HepG2 (cell line): ENCODE data around the gene RPS4Y1. TPM values are rescaled to one million over a fixed set of nuclear protein-coding genes. Genes with fewer than 3 reads are reported as not detected.
A peak's percentile ranks its signal among the peaks of the same experiment; 100 is the strongest.

Experiments used
- CEBPB ChIP-seq: IDR thresholded peaks from 2 replicates; pipeline ENCODE4 v1.6.1; 2011; ENCODE audit warnings: low read depth, low read length, improper control_type of control experiment, borderline replicate concordance
- CEBPG ChIP-seq: IDR thresholded peaks from 2 replicates; pipeline ENCODE4 v1.6.1; 2016
- CREB3 ChIP-seq: sonication (generic); formaldehyde crosslinking; IDR thresholded peaks from 2 replicates; pipeline ENCODE4 v1.5.0; 2020; ENCODE audit warnings: missing genetic modification reagents
- E2F2 ChIP-seq: sonication (generic); formaldehyde crosslinking; IDR thresholded peaks from 2 replicates; pipeline ENCODE4 v1.4.0; 2020; ENCODE audit warnings: missing genetic modification reagents, borderline replicate concordance
- FOXJ3 ChIP-seq: sonication (generic); formaldehyde crosslinking; IDR thresholded peaks from 2 replicates; pipeline ENCODE4 v1.4.0; 2020; ENCODE audit warnings: missing genetic modification reagents, mild to moderate bottlenecking, borderline replicate concordance
- GTF3A ChIP-seq: sonication (generic); formaldehyde crosslinking; conservative IDR thresholded peaks from 2 replicates; pipeline ENCODE4 v1.4.0; 2020; ENCODE audit warnings: mild to moderate bottlenecking, missing genetic modification reagents
- LCORL ChIP-seq, 2 experiments: fragments of 450-650 bp in 1 of 2; sonication (generic) in 1 of 2; formaldehyde crosslinking in 1 of 2; IDR thresholded peaks; 2 replicates each; pipeline versions ENCODE4 v1.5.0 to v1.6.1; 2017 to 2020; ENCODE audit warnings: antibody characterized with exemption in 1 of 2, missing genetic modification reagents in 1 of 2
- MXD3 ChIP-seq: IDR thresholded peaks from 2 replicates; pipeline ENCODE4 v1.6.1; 2016; ENCODE audit warnings: mild to moderate bottlenecking, missing biosample characterization, missing genetic modification reagents
- NFYB ChIP-seq: sonication (generic); formaldehyde crosslinking; IDR thresholded peaks from 2 replicates; pipeline ENCODE4 v1.4.0; 2020; ENCODE audit warnings: missing genetic modification reagents
- POGZ ChIP-seq: sonication (generic); formaldehyde crosslinking; IDR thresholded peaks from 2 replicates; pipeline ENCODE4 v1.4.0; 2020; ENCODE audit warnings: mild to moderate bottlenecking, missing genetic modification reagents
- SIX1 ChIP-seq: sonication (generic); formaldehyde crosslinking; IDR thresholded peaks from 2 replicates; pipeline ENCODE4 v1.4.0; 2020; ENCODE audit warnings: missing genetic modification reagents, borderline replicate concordance
- ZKSCAN5 ChIP-seq: sonication (generic); formaldehyde crosslinking; IDR thresholded peaks from 2 replicates; pipeline ENCODE4 v1.5.1; 2020; ENCODE audit warnings: mild to moderate bottlenecking, missing genetic modification reagents
- ZMYM3 ChIP-seq: sonication (generic); formaldehyde crosslinking; IDR thresholded peaks from 2 replicates; pipeline ENCODE4 v1.5.1; 2020; ENCODE audit warnings: mild to moderate bottlenecking, missing genetic modification reagents
- ZNF143 ChIP-seq: sonication (generic); formaldehyde crosslinking; IDR thresholded peaks from 2 replicates; pipeline ENCODE4 v1.4.0; 2020; ENCODE audit warnings: missing genetic modification reagents
- ZNF317 ChIP-seq: sonication (generic); formaldehyde crosslinking; IDR thresholded peaks from 2 replicates; pipeline ENCODE4 v1.5.0; 2020; ENCODE audit warnings: mild to moderate bottlenecking, missing genetic modification reagents
- ZNF318 ChIP-seq: sonication (generic); formaldehyde crosslinking; IDR thresholded peaks from 2 replicates; pipeline ENCODE4 v1.4.0; 2020; ENCODE audit warnings: mild to moderate bottlenecking, missing genetic modification reagents
- ZNF569 ChIP-seq: sonication (generic); formaldehyde crosslinking; IDR thresholded peaks from 2 replicates; pipeline ENCODE4 v1.5.0; 2020; ENCODE audit warnings: mild to moderate bottlenecking, missing genetic modification reagents, moderate library complexity, borderline replicate concordance
- ZNF576 ChIP-seq: sonication (generic); formaldehyde crosslinking; IDR thresholded peaks from 2 replicates; pipeline ENCODE4 v1.4.0; 2020; ENCODE audit warnings: mild to moderate bottlenecking, missing genetic modification reagents
- polyA plus RNA-seq, 8 experiments: library from polyadenylated mRNA; depleted of rRNA in 3 of 8; stranded (reverse) in 7 of 8; unstranded in 1 of 8; fragments of >200 nt; fragmentation: Illumina TruSeq in 4 of 8; extraction: Trizol in 4 of 8; gene quantifications; 2 replicates each; pipeline versions ENCODE4 v1.2.1 to v1.2.3, GENCODE V29; 2011 to 2016; ENCODE audit warnings: low read depth in 4 of 8, missing spikeins in 1 of 8, mixed read lengths in 1 of 8; ENCODE audit not compliant: insufficient read depth in 1 of 8
- total RNA-seq, 5 experiments: library from RNA; depleted of rRNA; stranded (reverse); fragments of >200 nt; fragmentation: Illumina TruSeq; extraction: Trizol; gene quantifications; 2 replicates each; pipeline ENCODE4 v1.2.3, GENCODE V29; 2016; ENCODE audit warnings: low read depth in 1 of 5

The RPS4Y1 gene
- total and polyA plus RNA-seq, 2 of the 13 experiments (the other 11 are each of a cell fraction or from before 2014, with no cell fraction given) = 461 to 1,080 TPM

- TF ChIP-seq E2F2 (no peak), ZNF569 (CRISPR knock-in tag) (no peak), CREB3 (no peak), MXD3 (CRISPR knock-in tag) (no peak), ZNF318 (CRISPR knock-in tag) (no peak), CEBPB (peak; percentile 61; the same call in 1 of the 2 replicates), FOXJ3 (CRISPR knock-in tag) (0 out of 2 replicates have a peak, but pooled peaks have one; percentile 22), LCORL (IDR thresholded peaks at IDR 0.05) (no peak), LCORL (CRISPR knock-in tag; IDR thresholded peaks at IDR 0.05) (no peak), POGZ (CRISPR knock-in tag) (no peak), ZNF576 (CRISPR knock-in tag) (no peak), ZNF317 (no peak), CEBPG (CRISPR knock-in tag) (peak; percentile 53; the same call in 1 of the 2 replicates), ZNF143 (CRISPR knock-in tag) (no peak), GTF3A (CRISPR knock-in tag) (no peak), ZKSCAN5 (CRISPR knock-in tag) (no peak), NFYB (CRISPR knock-in tag) (no peak), ZMYM3 (CRISPR knock-in tag) (no peak), SIX1 (CRISPR knock-in tag) (peak; percentile 16; the same call in 1 of the 2 replicates)
These were observed 44.4 kb upstream of the RPS4Y1 start (continued) for GRCh38 chrY:2796977-2797523.
